PC-9 (cell line): Measurements from ENCODE around the gene TRIM7. TPM values are rescaled to one million over a fixed set of nuclear protein-coding genes. Genes with fewer than 3 reads are reported as not detected.

Source experiments
- BruUV-seq: library from RNA; stranded (reverse); fragments of 400-500 nt; replicated peaks from 2 replicates; lab custom pipeline; 2021; lab: Mats Ljungman, UMichigan
- CTCF ChIA-PET: fragments of 300-600 bp; sonication (Branson Sonifier 250); formaldehyde crosslinking; loops from one replicate; lab custom pipeline; 2022; ENCODE audit warnings: antibody characterized with exemption; lab: Charles Lee
- POLR2A ChIA-PET: fragments of 300-600 bp; sonication (Branson Sonifier 250); formaldehyde crosslinking; loops from one replicate; lab custom pipeline; 2022; ENCODE audit warnings: antibody characterized with exemption; ENCODE audit not compliant: unreplicated experiment; lab: Charles Lee
- DNase-seq, 2 experiments: peaks; one replicate each; pipeline versions ENCODE4 v3.0.0 to v3.0.0-alpha.2; 2015 to 2022; ENCODE audit warnings: mixed read lengths in 1 of 2
- H2AFZ ChIP-seq: fragments of 200-600 bp; sonication (generic); 2 replicates; pipeline ENCODE4 v1.8.1; 2017; ENCODE audit warnings: antibody characterized with exemption
- H3F3A ChIP-seq: fragments of 200-600 bp; sonication (generic); 2 replicates; pipeline ENCODE4 v1.8.1; 2017; ENCODE audit warnings: antibody characterized with exemption, mild to moderate bottlenecking, low read depth; ENCODE audit not compliant: insufficient read depth
- H3K27ac ChIP-seq: fragments of 200-600 bp; sonication (generic); 2 replicates; pipeline ENCODE4 v1.6.1; 2016; ENCODE audit warnings: mixed run types
- H3K27me3 ChIP-seq: fragments of 200-600 bp; sonication (generic); 2 replicates; pipeline ENCODE4 v1.6.1; 2016; ENCODE audit warnings: low read depth, mixed run types; ENCODE audit not compliant: insufficient read depth
- H3K36me3 ChIP-seq: fragments of 200-600 bp; sonication (generic); 2 replicates; pipeline ENCODE4 v1.6.1; 2016; ENCODE audit warnings: low read depth, mixed run types
- H3K4me1 ChIP-seq: fragments of 200-600 bp; sonication (generic); replicated peaks from 2 replicates; pipeline ENCODE4 v1.6.1; 2016; ENCODE audit warnings: mixed run types; ENCODE audit not compliant: insufficient read depth
- H3K4me2 ChIP-seq: fragments of 200-600 bp; sonication (generic); 2 replicates; pipeline ENCODE4 v1.6.1; 2017; ENCODE audit warnings: mixed run types
- H3K4me3 ChIP-seq: fragments of 200-600 bp; sonication (generic); 2 replicates; pipeline ENCODE4 v1.6.1; 2016; ENCODE audit warnings: mixed run types
- H3K79me2 ChIP-seq: fragments of 200-600 bp; sonication (generic); 2 replicates; pipeline ENCODE4 v1.6.1; 2017; ENCODE audit warnings: low read depth, mixed run types
- H3K9me2 ChIP-seq: fragments of 200-600 bp; sonication (generic); 2 replicates; pipeline ENCODE4 v1.8.1; 2017; ENCODE audit warnings: mild to moderate bottlenecking; ENCODE audit not compliant: insufficient read depth
- H3K9me3 ChIP-seq: fragments of 200-600 bp; sonication (generic); 2 replicates; pipeline ENCODE4 v1.8.1; 2016; ENCODE audit warnings: low read depth; ENCODE audit not compliant: insufficient read depth
- H4K20me1 ChIP-seq: fragments of 200-600 bp; sonication (generic); 2 replicates; pipeline ENCODE4 v1.8.1; 2017; ENCODE audit not compliant: insufficient read depth
- CTCF ChIP-seq: fragments of 200-600 bp; sonication (generic); conservative IDR thresholded peaks from 2 replicates; pipeline ENCODE4 v1.6.1; 2017; ENCODE audit warnings: mixed run types, antibody characterized with exemption, mild to moderate bottlenecking, moderate library complexity
- EZH2 ChIP-seq: fragments of 200-600 bp; sonication (generic); IDR thresholded peaks from 2 replicates; pipeline ENCODE4 v1.8.0; 2017; ENCODE audit warnings: antibody characterized with exemption, low read depth
- intact Hi-C: fragments of 100-400 bp; cut with micrococcal nuclease; formaldehyde crosslinking; loops from one replicate; pipeline ENCODE4 v1.10.0; 2022; ENCODE audit not compliant: unreplicated experiment
- microRNA-seq: library from miRNA; unstranded; fragments of <30 nt; microRNA quantifications from one replicate; pipeline ENCODE4 v1.2.0, GENCODE V29; 2021; ENCODE audit warnings: borderline number of aligned reads, borderline replicate concordance
- total RNA-seq: library from RNA; stranded (reverse); gene quantifications from 2 replicates; pipeline ENCODE4 v1.2.3, GENCODE V29; 2021

TRIM7 gene
- total RNA-seq, 1 experiment from 2014 or later: 9.2 TPM

GRCh38 chr5:181145133-181145532 lies 59.9 kb downstream of the TRIM7 start:
- Histone ChIP-seq H3K27ac (no peak overlapping the region), H3K4me1 (peaks cover 21% of the 10 kb centered on the region), H4K20me1 (no peaks in the 10 kb centered on the region), H3F3A (peaks cover 14% of the 10 kb centered on the region; the same call in 1 of the 2 replicates), H3K36me3 (no peaks in the 10 kb centered on the region), H3K27me3 (no peaks in the 10 kb centered on the region), H3K9me3 (no peaks in the 10 kb centered on the region), H3K79me2 (no peaks in the 10 kb centered on the region), H3K9me2 (no peaks in the 10 kb centered on the region), H2AFZ (no peak overlapping the region), H3K4me2 (no peak overlapping the region), H3K4me3 (no peak overlapping the region)
- ChIA-PET CTCF (no interaction called here), POLR2A (no interaction called here)
- DNase-seq: no peak
- no TSS peak for BruUV-seq
- TF ChIP-seq CTCF (no peak), EZH2 (no peak)
- intact Hi-C loops: no loop called here

Small RNAs within 50 kb of the gene (microRNA-seq; reads per million reads assigned to microRNA genes)
- not detected for gene MIR4638

Other genes with a start within 250 kb of the TRIM7 start
- gene BTNL3, start 216.3 kb downstream of the TRIM7 start, total RNA-seq: not detected in 2 replicates
- gene BTNL9, start 164.9 kb downstream of the TRIM7 start, total RNA-seq: not detected in 2 replicates
- gene OR2V1, start 74.0 kb downstream of the TRIM7 start, total RNA-seq: not detected in 2 replicates
- not detected in 2 replicates for gene OR2V2, start 57.6 kb downstream of the TRIM7 start, total RNA-seq
- gene TRIM41, start 18.1 kb upstream of the TRIM7 start, total RNA-seq: 57.6 and 66.0 TPM in 2 replicates
- 2,373 and 2,766 TPM in 2 replicates for gene RACK1, start 38.7 kb upstream of the TRIM7 start, total RNA-seq
- gene TRIM52, start 55.9 kb upstream of the TRIM7 start, total RNA-seq: 15.2 and 15.7 TPM in 2 replicates
- gene OR4F3, start 162.1 kb upstream of the TRIM7 start, total RNA-seq: not detected in 2 replicates